IPS-15b (cell line): ENCODE data around the gene P2RX7.

Experiments used
- H3K27me3 ChIP-seq: one replicate; pipeline ENCODE4 v1.6.1; 2013; ENCODE audit warnings: low read length; ENCODE audit not compliant: control insufficient read depth, insufficient read depth
- H3K36me3 ChIP-seq: one replicate; pipeline ENCODE4 v1.6.1; 2013; ENCODE audit warnings: low read length; ENCODE audit not compliant: control insufficient read depth, insufficient read depth
- H3K4me1 ChIP-seq: one replicate; pipeline ENCODE4 v1.6.1; 2013; ENCODE audit warnings: mild to moderate bottlenecking, low read length; ENCODE audit not compliant: control insufficient read depth, insufficient read depth
- H3K4me3 ChIP-seq: one replicate; pipeline ENCODE4 v1.5.1; 2013; ENCODE audit warnings: low read depth, low read length
- H3K9ac ChIP-seq: one replicate; pipeline ENCODE4 v1.6.1; 2013; ENCODE audit warnings: low read depth, mild to moderate bottlenecking, low read length
- H3K9me3 ChIP-seq: one replicate; pipeline ENCODE4 v1.6.1; 2013; ENCODE audit warnings: mild to moderate bottlenecking, low read length; ENCODE audit not compliant: control insufficient read depth, insufficient read depth

The P2RX7 gene

DNA sequence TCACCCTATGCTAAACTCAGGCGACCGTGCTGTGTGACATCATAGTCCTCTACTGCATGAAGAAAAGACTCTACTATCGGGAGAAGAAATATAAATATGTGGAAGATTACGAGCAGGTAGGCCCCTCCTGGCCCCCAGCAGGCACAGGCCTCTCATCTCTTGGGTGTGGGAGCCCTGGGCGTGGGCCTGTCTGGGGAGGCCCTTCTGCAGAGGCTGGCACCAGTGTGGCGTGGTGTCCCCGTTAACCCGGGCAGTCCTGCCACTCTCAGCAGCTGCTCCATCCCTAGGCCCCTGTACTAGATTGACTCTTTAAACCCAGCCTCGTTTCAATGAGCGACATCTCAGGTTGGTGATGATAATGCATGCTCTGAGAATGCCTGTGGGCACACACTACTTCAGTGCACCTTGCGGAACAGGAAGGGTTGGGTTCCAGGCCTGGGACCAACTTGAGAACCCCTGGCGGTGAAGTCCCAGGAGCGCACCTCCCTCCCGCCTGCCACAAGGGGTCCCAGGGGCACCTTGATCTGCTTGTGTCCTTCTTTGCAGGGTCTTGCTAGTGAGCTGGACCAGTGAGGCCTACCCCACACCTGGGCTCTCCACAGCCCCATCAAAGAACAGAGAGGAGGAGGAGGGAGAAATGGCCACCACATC is 100.4 kb downstream of the P2RX7 start:
- Histone ChIP-seq H3K9ac (no peak overlapping the region), H3K36me3 (no peaks in the 10 kb centered on the region), H3K27me3 (no peaks in the 10 kb centered on the region), H3K9me3 (no peaks in the 10 kb centered on the region), H3K4me1 (no peaks in the 10 kb centered on the region), H3K4me3 (no peak overlapping the region)

DNA sequence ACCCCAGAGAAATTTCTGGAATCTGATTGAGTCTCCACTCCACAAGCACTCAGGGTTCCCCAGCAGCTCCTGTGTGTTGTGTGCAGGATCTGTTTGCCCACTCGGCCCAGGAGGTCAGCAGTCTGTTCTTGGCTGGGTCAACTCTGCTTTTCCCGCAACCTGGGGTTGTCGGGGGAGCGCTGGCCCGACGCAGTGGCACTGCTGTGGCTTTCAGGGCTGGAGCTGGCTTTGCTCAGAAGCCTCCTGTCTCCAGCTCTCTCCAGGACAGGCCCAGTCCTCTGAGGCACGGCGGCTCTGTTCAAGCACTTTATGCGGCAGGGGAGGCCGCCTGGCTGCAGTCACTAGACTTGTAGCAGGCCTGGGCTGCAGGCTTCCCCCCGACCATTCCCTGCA is 100.9 kb downstream of the P2RX7 start:
- no peak overlapping the region for H3K4me3 ChIP-seq
- no peaks in the 10 kb centered on the region for H3K27me3 ChIP-seq
- H3K9me3 ChIP-seq, result no peaks in the 10 kb centered on the region
- H3K36me3 ChIP-seq, result no peaks in the 10 kb centered on the region
- H3K4me1 ChIP-seq, result no peaks in the 10 kb centered on the region
- no peak overlapping the region for H3K9ac ChIP-seq

DNA sequence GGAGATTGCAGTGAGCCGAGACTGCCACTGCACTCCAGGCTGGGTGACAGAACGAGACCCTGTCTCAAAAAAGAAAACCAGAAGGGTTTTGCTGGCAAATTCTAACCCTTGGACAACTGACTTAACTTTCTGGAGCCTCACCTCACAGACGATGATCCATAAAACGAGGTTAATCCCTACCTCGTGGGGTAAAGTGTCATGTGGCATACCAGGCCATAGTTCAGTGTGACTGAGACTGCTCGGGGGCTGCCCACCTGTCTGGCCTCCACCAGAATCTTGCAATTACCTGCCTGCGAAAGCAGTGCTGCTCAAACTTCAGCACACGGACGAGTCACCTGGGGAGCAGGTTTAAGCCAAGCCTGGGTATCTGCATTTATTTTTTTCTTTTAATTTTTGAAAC is 104.1 kb downstream of the P2RX7 start:
- H3K9ac ChIP-seq, result no peak overlapping the region
- no peaks in the 10 kb centered on the region for H3K9me3 ChIP-seq

DNA sequence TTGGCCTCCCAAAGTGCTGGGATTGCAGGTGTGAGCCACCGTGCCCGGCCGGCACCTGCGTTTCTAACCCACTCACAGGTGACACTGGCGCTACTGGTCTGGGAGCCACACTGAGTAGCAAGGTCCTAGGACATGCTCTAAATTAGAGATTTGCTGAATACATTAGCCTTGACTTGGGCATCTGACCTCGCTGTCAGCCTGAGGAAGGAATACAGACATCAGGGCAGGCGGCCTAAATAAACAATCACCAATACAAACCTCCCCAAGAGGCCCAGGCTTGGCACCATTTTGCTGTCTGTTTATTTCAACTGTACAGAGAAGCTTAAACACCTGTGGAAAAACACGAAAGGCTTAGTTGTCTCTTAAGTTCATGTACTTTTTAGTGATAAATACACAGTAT is 104.7 kb downstream of the P2RX7 start:
- Histone ChIP-seq H3K9ac (no peak overlapping the region), H3K4me3 (no peak overlapping the region), H3K36me3 (peaks cover 4% of the 10 kb centered on the region), H3K4me1 (peaks cover 6% of the 10 kb centered on the region), H3K9me3 (no peaks in the 10 kb centered on the region), H3K27me3 (no peaks in the 10 kb centered on the region)

More for the DNA sequence above, 104.1 kb downstream of the P2RX7 start:
- Histone ChIP-seq H3K36me3 (peaks cover 4% of the 10 kb centered on the region), H3K4me3 (no peak overlapping the region), H3K27me3 (no peaks in the 10 kb centered on the region), H3K4me1 (peaks cover 6% of the 10 kb centered on the region)
